GM12873 (cell line): ENCODE results near the gene NFS1.

Experiments used
- CTCF ChIP-seq: IDR thresholded peaks from 2 replicates; pipeline ENCODE4 v1.5.1; 2012; ENCODE audit warnings: low read depth, mild to moderate bottlenecking, moderate library complexity, low read length, control low read depth; ENCODE audit not compliant: insufficient read depth; ENCODE audit errors: missing control alignments

The NFS1 gene

GRCh38 chr20:35708502-35708901 lies 9.3 kb upstream of the NFS1 start:
- TF ChIP-seq CTCF: no peak

GRCh38 chr20:35704514-35705261 lies 5.5 kb upstream of the NFS1 start:
- TF ChIP-seq CTCF: no peak

- no peak for TF ChIP-seq CTCF
These were observed 3.9 kb upstream of the NFS1 start for GRCh38 chr20:35702824-35703695.

GRCh38 chr20:35702051-35702823 lies 3.1 kb upstream of the NFS1 start:
- TF ChIP-seq CTCF: no peak

- TF ChIP-seq CTCF: no peak
These were observed 1.5 kb upstream of the NFS1 start for GRCh38 chr20:35700625-35701148.

- TF ChIP-seq CTCF: no peak
These were observed 939 bp upstream of the NFS1 start for GRCh38 chr20:35699957-35700624.
